Suprapubic skin (tissue), 4 donors: Measurements from ENCODE around the gene ZNF747.

Source experiments
- CTCF ChIP-seq, 2 donors: fragments of 200-600 bp in 1 of 2; fragments of 450-650 bp in 1 of 2; sonication (generic) in 1 of 2; IDR thresholded peaks; one replicate each; pipeline ENCODE4 v1.5.1; 2016 to 2019; ENCODE audit warnings: antibody characterized with exemption in 2 of 2, mild to moderate bottlenecking in 1 of 2, moderate library complexity in 1 of 2
- EP300 ChIP-seq: sonication (generic); formaldehyde crosslinking; IDR thresholded peaks from one replicate; pipeline ENCODE4 v1.6.1; 2017; ENCODE audit warnings: antibody characterized with exemption
- POLR2A ChIP-seq, 2 donors: fragments of 450-650 bp; IDR thresholded peaks; one replicate each; pipeline ENCODE4 v1.6.1; 2017; ENCODE audit warnings: antibody characterized with exemption in 2 of 2, mild to moderate bottlenecking in 2 of 2, moderate library complexity in 2 of 2
- POLR2AphosphoS5 ChIP-seq, 3 donors: sonication (generic); formaldehyde crosslinking; IDR thresholded peaks; one replicate each; pipeline ENCODE4 v1.6.1; 2017; ENCODE audit warnings: antibody characterized with exemption in 3 of 3

GRCh38 chr16:30569281-30569680 is 34.6 kb upstream of the ZNF747 start:
- TF ChIP-seq CTCF (IDR thresholded peaks at IDR 0.05) (no peak), POLR2A (IDR thresholded peaks at IDR 0.05) (no peak), POLR2AphosphoS5 (IDR thresholded peaks at IDR 0.05) (no peak), EP300 (no peak)
